DND-41 (cell line): ENCODE data around the gene CD3E.

Source experiments
- CTCF ChIP-seq: IDR thresholded peaks from 2 replicates; pipeline ENCODE4 v1.5.1; 2012; ENCODE audit warnings: borderline replicate concordance, low read length, moderate library complexity, mild to moderate bottlenecking; ENCODE audit not compliant: poor library complexity, severe bottlenecking; ENCODE audit errors: extremely low read depth
- EZH2 ChIP-seq: IDR thresholded peaks from 3 replicates; pipeline ENCODE4 v1.6.1; 2012; ENCODE audit warnings: borderline replicate concordance, low read depth, mild to moderate bottlenecking, moderate library complexity, low read length, inconsistent platforms; ENCODE audit not compliant: severe bottlenecking

DNA sequence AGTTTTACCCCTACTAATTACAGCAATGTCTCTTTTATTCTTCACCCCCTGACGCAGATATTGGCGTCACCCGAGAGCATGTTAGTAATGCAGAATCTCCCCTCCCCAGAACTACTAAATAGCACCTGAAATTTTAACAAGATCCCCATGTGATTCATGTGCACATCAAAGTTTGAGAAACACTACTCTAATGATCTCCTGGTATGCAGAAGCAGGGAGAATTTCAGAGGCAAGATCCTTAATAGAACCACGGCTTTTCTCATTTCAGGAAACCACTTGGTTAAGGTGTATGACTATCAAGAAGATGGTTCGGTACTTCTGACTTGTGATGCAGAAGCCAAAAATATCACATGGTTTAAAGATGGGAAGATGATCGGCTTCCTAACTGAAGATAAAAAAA lies 44.9 kb downstream of the CD3E start:
- TF ChIP-seq CTCF (no peak), EZH2 (no peak)
